HG03103 (cell line): ENCODE results near the gene RASGRP1.

Experiments
- ATAC-seq: cut with Tn5 transposase; IDR thresholded peaks from one replicate; pipeline ENCODE4 v1.9.1; 2021; ENCODE audit warnings: low read depth; ENCODE audit not compliant: unreplicated experiment

Gene RASGRP1

DNA sequence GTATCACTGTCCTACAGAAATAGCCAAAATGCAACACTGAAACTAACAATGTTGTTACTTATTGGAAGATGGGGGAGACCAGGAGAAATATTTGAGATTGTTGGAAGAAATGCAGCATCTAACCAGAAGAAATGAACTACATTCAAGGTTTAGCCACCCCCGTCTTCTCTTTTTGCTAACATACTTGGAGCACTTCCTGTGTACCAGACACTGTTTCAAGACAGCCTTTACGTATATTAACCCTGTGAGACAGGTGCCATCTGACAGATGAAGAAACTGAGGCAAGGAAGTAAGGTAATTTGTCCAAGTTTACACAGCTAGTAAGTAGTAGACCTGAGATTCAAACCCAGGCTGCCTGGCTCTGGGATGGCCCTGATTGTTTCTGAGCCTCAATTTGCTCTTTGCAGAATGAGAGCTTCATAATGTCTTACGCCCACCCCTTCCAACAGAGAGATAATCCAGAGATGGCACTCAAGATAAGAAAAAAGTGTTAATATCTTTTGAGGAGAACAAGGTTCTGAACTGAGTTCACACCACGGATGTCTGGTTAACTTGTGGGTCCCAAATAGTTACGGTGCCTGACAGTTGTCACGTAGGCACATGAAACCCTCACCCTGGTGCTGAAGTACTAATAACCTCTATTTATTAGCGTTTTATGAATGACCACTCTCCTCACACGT is 26.1 kb downstream of the RASGRP1 start:
- ATAC-seq, result no peak

- no peak for ATAC-seq
Measured at GRCh38 chr15:38536201-38536676, 28.4 kb downstream of the RASGRP1 start.

- no peak for ATAC-seq
Measured at GRCh38 chr15:38535491-38536200, 29.0 kb downstream of the RASGRP1 start.

GRCh38 chr15:38534691-38535090 is 29.9 kb downstream of the RASGRP1 start:
- ATAC-seq, result no peak

GRCh38 chr15:38533926-38534325 is 30.7 kb downstream of the RASGRP1 start:
- no peak for ATAC-seq

DNA sequence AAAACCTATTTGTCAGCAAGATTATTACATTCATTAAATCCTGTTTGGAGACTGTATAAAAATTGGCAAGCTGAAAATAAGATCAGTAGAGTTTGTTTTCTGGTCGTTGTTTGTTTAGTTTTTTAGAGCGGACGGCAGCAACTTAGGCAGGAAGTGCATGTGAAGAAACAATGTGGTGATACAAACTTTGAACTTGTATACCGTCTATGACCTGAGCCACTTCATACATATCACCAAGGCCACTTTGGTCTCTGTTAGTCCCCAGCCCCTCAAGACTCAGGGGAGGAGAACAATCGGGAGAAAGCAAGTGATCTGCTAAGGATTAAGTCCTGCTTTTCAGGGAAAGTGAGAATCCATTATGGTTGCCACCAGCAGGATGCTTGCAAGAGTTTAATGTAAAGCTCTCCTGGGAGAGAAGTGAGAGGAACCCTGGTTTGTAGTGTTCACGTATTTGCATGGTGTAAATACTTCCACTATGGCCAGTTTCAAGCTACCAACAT is 31.1 kb downstream of the RASGRP1 start:
- ATAC-seq, result no peak

GRCh38 chr15:38532728-38533127 is 31.9 kb downstream of the RASGRP1 start:
- no peak for ATAC-seq

- ATAC-seq, result no peak
Measured at GRCh38 chr15:38531509-38531908, 33.1 kb downstream of the RASGRP1 start.

GRCh38 chr15:38530113-38530512 is 34.5 kb downstream of the RASGRP1 start:
- no peak for ATAC-seq

DNA sequence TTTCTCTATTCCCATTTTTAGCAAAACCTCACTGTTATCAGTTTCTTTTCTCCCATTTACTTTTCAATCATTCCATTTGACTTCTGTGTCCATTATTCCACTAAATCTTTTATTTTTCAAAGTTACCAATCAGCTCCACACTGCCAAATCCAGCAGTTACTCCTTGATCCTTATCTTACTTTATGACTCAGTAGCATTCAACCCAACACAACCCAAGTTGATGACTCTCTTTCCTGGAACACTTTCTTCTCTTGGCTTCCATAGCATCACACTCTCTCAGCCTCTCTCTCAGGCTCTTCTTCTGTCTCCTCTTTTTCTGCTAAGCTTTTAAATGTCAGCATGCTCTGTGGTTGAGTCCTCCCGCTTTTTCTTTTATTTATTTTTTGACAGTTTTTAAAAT is 36.3 kb downstream of the RASGRP1 start:
- no peak for ATAC-seq

GRCh38 chr15:38526158-38526557 is 38.5 kb downstream of the RASGRP1 start:
- ATAC-seq, result no peak

- no peak for ATAC-seq
Measured at GRCh38 chr15:38525489-38525888, 39.1 kb downstream of the RASGRP1 start.

- no peak for ATAC-seq
Measured at GRCh38 chr15:38524156-38524555, 40.5 kb downstream of the RASGRP1 start.

- no peak for ATAC-seq
Measured at GRCh38 chr15:38522922-38523321, 41.7 kb downstream of the RASGRP1 start.

DNA sequence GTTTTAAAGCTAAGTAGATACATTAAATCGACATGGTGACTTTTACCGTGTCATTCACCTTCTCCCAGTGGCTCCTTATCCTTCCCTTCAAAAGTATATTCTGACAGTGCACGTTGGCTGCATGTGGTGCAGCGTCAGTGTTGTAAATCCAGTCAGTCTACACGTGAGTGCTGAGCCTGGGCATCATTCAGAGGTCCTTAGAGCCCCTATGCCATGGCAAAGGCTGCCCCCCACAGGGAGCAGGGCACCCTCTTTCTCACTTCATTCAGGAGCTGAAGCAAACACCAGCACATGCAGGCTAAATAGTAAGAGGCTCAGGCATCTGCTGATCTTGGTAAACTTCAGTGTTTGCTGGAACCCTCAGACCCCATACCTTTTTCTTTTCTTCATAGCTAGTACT is 43.3 kb downstream of the RASGRP1 start:
- ATAC-seq, result no peak

- ATAC-seq, result no peak
Measured at GRCh38 chr15:38520035-38520434, 44.6 kb downstream of the RASGRP1 start.

- no peak for ATAC-seq
Measured at GRCh38 chr15:38518084-38518483, 46.5 kb downstream of the RASGRP1 start.

- no peak for ATAC-seq
Measured at GRCh38 chr15:38517312-38517975, 47.2 kb downstream of the RASGRP1 start.

DNA sequence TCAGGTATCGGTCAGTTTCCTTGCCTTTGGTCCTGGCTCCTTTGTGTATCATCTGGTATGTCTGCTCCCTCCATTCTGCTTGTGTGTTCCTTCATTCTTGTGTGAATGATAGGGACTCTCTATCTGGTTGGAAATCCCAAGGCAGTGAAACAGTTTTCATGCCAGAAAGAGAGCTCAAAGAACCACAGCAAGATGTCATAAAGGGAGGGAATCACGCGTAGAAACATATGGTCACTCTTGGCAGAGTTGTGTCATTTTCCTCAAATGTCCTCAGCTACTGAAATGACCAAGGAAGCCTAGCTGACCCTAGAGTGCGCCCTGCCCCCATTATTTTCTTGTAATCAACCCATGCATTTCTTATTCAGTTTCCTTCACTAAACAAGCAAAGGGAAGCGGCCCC is 48.0 kb downstream of the RASGRP1 start:
- ATAC-seq, result no peak

GRCh38 chr15:38514601-38515000 is 50.0 kb downstream of the RASGRP1 start:
- peak; percentile 74 for ATAC-seq

DNA sequence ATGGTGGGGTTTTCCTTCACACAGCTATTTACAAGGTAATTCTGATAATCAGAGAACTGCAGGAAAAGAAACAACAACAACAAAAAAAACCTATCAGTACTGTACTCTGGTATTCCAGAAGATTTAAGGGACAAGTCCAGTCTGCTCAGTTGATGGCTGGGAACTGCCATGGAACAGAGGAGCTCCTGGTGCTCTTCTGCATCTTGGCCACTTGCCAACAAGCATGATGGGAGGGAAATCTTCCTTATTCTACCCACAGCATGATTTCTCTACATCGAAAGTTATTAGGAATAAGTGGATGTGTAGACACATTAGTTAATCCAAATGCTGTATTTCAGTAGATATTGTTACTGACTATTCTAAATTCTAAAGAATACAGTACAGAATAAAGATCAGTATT is 51.7 kb downstream of the RASGRP1 start:
- ATAC-seq, result no peak
